ENCODE measurements around the gene DIPK1B. TPM values are rescaled to one million over a fixed set of nuclear protein-coding genes. Genes with fewer than 3 reads are reported as not detected.
A peak's percentile ranks its signal among the peaks of the same experiment; 100 is the strongest.

Gene DIPK1B
- total and polyA plus RNA-seq, 10 donors: 5.2 to 26.5 (median 12.3) TPM

DNA sequence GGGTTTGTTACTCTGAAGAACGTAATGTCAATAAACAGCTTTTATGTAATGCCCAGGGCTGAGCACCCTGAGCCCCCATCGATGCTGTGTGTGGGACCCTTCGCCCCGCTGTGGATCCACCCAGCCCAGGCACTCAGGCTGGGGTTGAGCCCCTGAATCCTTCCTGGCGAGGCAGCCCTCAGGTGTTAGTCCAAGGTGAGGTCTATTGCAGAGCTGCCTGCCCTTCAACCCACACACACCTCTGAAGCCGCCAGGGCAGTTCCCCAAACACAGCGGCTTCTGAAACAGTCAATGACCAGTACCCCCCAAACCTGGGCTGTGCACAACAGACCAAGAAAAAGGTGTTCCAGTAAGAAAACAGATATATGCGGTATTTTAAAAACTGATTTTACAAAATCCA is 11.6 kb downstream of the DIPK1B start:
- WGBS, 5 donors: 86 to 95% (median 91%) methylated on average over 7 to 8 of the region's 8 CpGs
- intact Hi-C loops (cut with DNase I; ENCODE audit: low total_unique reads): no loop called here
- H3K4me3 ChIP-seq: no peak overlapping the region
- H3K9me3 ChIP-seq: no peaks in the 10 kb centered on the region
- no peak for DNase-seq
- H3K36me3 ChIP-seq: peaks cover 6 to 65% (median 50%) of the 10 kb centered on the region in 6 donors
- H3K27me3 ChIP-seq (replicated peaks in 1 of 7): peaks cover 0 to 7% (median 0%) of the 10 kb centered on the region in 7 donors
- TF ChIP-seq, protein P1, sequence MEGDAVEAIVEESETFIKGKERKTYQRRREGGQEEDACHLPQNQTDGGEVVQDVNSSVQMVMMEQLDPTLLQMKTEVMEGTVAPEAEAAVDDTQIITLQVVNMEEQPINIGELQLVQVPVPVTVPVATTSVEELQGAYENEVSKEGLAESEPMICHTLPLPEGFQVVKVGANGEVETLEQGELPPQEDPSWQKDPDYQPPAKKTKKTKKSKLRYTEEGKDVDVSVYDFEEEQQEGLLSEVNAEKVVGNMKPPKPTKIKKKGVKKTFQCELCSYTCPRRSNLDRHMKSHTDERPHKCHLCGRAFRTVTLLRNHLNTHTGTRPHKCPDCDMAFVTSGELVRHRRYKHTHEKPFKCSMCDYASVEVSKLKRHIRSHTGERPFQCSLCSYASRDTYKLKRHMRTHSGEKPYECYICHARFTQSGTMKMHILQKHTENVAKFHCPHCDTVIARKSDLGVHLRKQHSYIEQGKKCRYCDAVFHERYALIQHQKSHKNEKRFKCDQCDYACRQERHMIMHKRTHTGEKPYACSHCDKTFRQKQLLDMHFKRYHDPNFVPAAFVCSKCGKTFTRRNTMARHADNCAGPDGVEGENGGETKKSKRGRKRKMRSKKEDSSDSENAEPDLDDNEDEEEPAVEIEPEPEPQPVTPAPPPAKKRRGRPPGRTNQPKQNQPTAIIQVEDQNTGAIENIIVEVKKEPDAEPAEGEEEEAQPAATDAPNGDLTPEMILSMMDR (IDR thresholded peaks at IDR 0.05 in 8 of 11, conservative IDR thresholded peaks at IDR 0.05 in 3 of 11): no peak
- TF ChIP-seq POLR2A (IDR thresholded peaks at IDR 0.05): no peak
- TF ChIP-seq POLR2AphosphoS5 (IDR thresholded peaks at IDR 0.05): no peak
- H3K4me1 ChIP-seq: peaks cover 16 to 97% (median 87%) of the 10 kb centered on the region in 6 donors
- H3K27ac ChIP-seq: no peak overlapping the region

DNA sequence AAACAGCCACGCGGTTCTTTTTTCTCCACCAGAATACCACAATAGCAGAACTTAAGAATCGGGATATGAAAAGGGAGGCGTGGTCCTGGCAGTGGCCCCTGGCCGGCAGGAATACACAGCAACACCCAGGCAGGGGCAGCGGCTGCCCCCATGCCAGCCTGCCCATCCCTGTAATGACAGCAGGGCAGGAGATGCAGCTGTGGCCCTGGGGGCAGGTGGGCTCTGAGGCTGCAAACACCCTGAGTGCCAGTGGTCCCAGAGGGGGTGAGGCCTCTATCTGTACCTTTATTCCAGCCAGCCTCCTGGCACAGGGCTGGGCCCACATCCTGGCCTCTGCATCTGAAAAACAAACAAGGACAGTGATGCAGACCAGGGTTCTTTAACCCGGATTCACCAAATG is 12.4 kb downstream of the DIPK1B start:
- no peak overlapping the region for H3K4me3 ChIP-seq
- H3K27me3 ChIP-seq (replicated peaks in 1 of 7): peaks cover 0 to 10% (median 0%) of the 10 kb centered on the region in 7 donors
- H3K36me3 ChIP-seq: peaks cover 6 to 65% (median 50%) of the 10 kb centered on the region in 6 donors
- intact Hi-C loops (cut with DNase I; ENCODE audit: low total_unique reads): no loop called here
- no peak for DNase-seq
- no peaks in the 10 kb centered on the region for H3K9me3 ChIP-seq
- whole genome bisulfite sequencing, 5 donors: 77 to 84% (median 84%) methylated on average over 7 of the region's 7 CpGs
- peaks cover 17 to 97% (median 85%) of the 10 kb centered on the region in 6 donors for H3K4me1 ChIP-seq
- no peak overlapping the region for H3K27ac ChIP-seq
- TF ChIP-seq, protein P1 (IDR thresholded peaks at IDR 0.05 in 8 of 11, conservative IDR thresholded peaks at IDR 0.05 in 3 of 11): no peak
- peak in 1 of 3 donors; percentile 30 for TF ChIP-seq POLR2AphosphoS5 (IDR thresholded peaks at IDR 0.05)

DNA sequence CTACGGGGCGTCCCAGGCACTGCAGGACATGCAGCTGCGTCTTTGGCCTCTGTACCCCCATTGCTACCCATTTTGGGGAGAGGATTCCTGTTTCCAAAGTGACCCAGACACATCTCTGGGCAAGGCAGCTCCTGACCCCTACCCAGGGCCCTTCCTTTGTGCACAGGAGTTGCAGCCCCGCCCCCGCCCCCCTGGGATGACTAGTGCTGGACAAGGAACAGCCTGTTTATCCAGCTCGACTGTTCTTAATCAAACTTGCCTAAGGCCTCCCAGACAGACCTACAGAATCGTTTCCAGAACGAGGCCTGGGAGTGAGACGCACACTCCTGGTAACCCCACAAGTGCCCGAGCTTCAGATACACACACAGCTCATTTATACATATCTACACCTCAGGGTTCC is 13.2 kb downstream of the DIPK1B start:
- intact Hi-C loops (cut with DNase I; ENCODE audit: low total_unique reads): no loop called here
- Histone ChIP-seq H3K27me3 (replicated peaks in 1 of 7) (peaks cover 0 to 10% (median 0%) of the 10 kb centered on the region in 7 donors), H3K36me3 (peaks cover 6 to 62% (median 50%) of the 10 kb centered on the region in 6 donors), H3K27ac (peak overlapping the region in 1 of 8 donors; percentile 33), H3K9me3 (no peaks in the 10 kb centered on the region), H3K4me1 (peaks cover 17 to 91% (median 77%) of the 10 kb centered on the region in 6 donors), H3K4me3 (peak overlapping the region in 3 of 8 donors; percentile 77 to 96 (median 87))
- no peak for TF ChIP-seq POLR2A (IDR thresholded peaks at IDR 0.05)
- TF ChIP-seq, protein P1 (IDR thresholded peaks at IDR 0.05 in 8 of 11, conservative IDR thresholded peaks at IDR 0.05 in 3 of 11): no peak
- TF ChIP-seq POLR2AphosphoS5 (IDR thresholded peaks at IDR 0.05): no peak
- 73 to 89% (median 78%) methylated on average over 7 to 10 of the region's 10 CpGs for WGBS, 5 donors
- no peak for DNase-seq

DNA sequence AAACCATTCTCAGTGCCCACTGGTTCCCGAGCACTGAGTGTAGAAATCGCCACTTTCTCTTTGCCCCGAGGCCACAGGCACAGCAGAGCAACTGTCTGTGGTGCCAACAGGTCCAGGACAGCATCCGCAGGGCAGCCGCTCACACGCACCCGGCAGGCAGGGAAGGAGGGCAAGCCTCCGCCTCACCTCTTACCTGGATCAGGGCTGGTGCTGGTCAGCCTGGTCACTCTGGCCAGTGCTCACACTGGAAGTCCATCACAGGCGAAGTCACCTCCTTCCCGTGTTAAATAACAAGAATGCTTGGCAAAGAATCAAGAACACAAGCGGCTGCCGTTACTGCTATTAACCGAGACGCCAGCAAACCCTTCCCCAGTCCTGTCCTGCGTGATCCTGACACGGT is 13.7 kb downstream of the DIPK1B start:
- Histone ChIP-seq H3K4me1 (peaks cover 17 to 86% (median 72%) of the 10 kb centered on the region in 6 donors), H3K9me3 (no peaks in the 10 kb centered on the region), H3K4me3 (peak overlapping the region in 7 of 8 donors; percentile 77 to 97 (median 87)), H3K27ac (peak overlapping the region in 1 of 8 donors; percentile 33), H3K27me3 (replicated peaks in 1 of 7) (peaks cover 0 to 10% (median 0%) of the 10 kb centered on the region in 7 donors), H3K36me3 (peaks cover 6 to 57% (median 49%) of the 10 kb centered on the region in 6 donors)
- no peak for DNase-seq
- TF ChIP-seq POLR2AphosphoS5 (IDR thresholded peaks at IDR 0.05): peak in 2 of 3 donors; percentile 36 to 66
- TF ChIP-seq POLR2A (IDR thresholded peaks at IDR 0.05): no peak
- TF ChIP-seq, protein P1 (IDR thresholded peaks at IDR 0.05 in 8 of 11, conservative IDR thresholded peaks at IDR 0.05 in 3 of 11): no peak
- 58 to 75% (median 71%) methylated on average over 13 to 16 of the region's 16 CpGs for WGBS, 5 donors
- intact Hi-C loops (cut with DNase I; ENCODE audit: low total_unique reads): no loop called here
